NCI-H2081 (cell line): ENCODE results near the gene S100A10.

Experiments used
- DNase-seq, 2 experiments: peaks; one replicate each; lab custom pipeline; 2025; lab: John Stamatoyannopoulos, UW

S100A10 gene

GRCh38 chr1:151993734-151994496 lies at the start of gene S100A10:
Gene S100A10, minus strand, starts transcription at chr1:151993859. Its CDS starts 7,629 bp downstream, at chr1:151986230.
- DNase-seq = peak; percentile 36 to 42

- no peak for DNase-seq
These were observed 48.4 kb upstream of the S100A10 start for GRCh38 chr1:152042030-152042429.

- no peak for DNase-seq
These were observed 46.2 kb upstream of the S100A10 start for GRCh38 chr1:152039886-152040285.

- no peak for DNase-seq
These were observed 45.8 kb upstream of the S100A10 start for GRCh38 chr1:152039461-152039860.

GRCh38 chr1:152038871-152039270 lies 45.2 kb upstream of the S100A10 start:
- no peak for DNase-seq

- no peak for DNase-seq
These were observed 42.9 kb upstream of the S100A10 start, which contains the start of gene S100A11 for GRCh38 chr1:152036267-152037216. Gene S100A11, minus strand, starts transcription at chr1:152037004. Its CDS starts 89 bp downstream, at chr1:152036915.

GRCh38 chr1:152035539-152036266 lies 42.0 kb upstream of the S100A10 start:
- no peak for DNase-seq

- DNase-seq = no peak
These were observed 41.2 kb upstream of the S100A10 start for GRCh38 chr1:152034654-152035538.

- no peak for DNase-seq
These were observed 40.6 kb upstream of the S100A10 start for GRCh38 chr1:152034324-152034653.

GRCh38 chr1:152029929-152030211 lies 36.2 kb upstream of the S100A10 start:
- no peak for DNase-seq

GRCh38 chr1:152029144-152029928 lies 35.7 kb upstream of the S100A10 start:
- no peak for DNase-seq

GRCh38 chr1:152026895-152027294 lies 33.2 kb upstream of the S100A10 start:
- DNase-seq = no peak

GRCh38 chr1:152024223-152024622 lies 30.6 kb upstream of the S100A10 start:
- DNase-seq = no peak

- DNase-seq = no peak
These were observed 29.6 kb upstream of the S100A10 start for GRCh38 chr1:152023221-152023620.

GRCh38 chr1:152022474-152022873 lies 28.8 kb upstream of the S100A10 start:
- DNase-seq = no peak

GRCh38 chr1:152021569-152021968 lies 27.9 kb upstream of the S100A10 start:
- DNase-seq = no peak

- DNase-seq = no peak
These were observed 27.2 kb upstream of the S100A10 start for GRCh38 chr1:152020849-152021248.

- DNase-seq = no peak
These were observed 24.9 kb upstream of the S100A10 start for GRCh38 chr1:152018537-152018936.

- no peak for DNase-seq
These were observed 22.1 kb upstream of the S100A10 start for GRCh38 chr1:152015766-152016165.

- no peak for DNase-seq
These were observed 21.3 kb upstream of the S100A10 start for GRCh38 chr1:152014943-152015342.
